GM18907 (cell line): ENCODE results near the gene GTF3C6.
"Not testable (repeated sequence)": the region's sequence is repeated elsewhere in the genome, so short reads cannot be mapped to it uniquely, and the experiment has no call there.

Source experiments
- ATAC-seq: cut with Tn5 transposase; IDR thresholded peaks from one replicate; pipeline ENCODE4 v1.9.1; 2021; ENCODE audit warnings: mild to moderate bottlenecking, moderate library complexity; ENCODE audit not compliant: unreplicated experiment

Gene GTF3C6, protein sequence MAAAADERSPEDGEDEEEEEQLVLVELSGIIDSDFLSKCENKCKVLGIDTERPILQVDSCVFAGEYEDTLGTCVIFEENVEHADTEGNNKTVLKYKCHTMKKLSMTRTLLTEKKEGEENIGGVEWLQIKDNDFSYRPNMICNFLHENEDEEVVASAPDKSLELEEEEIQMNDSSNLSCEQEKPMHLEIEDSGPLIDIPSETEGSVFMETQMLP

DNA sequence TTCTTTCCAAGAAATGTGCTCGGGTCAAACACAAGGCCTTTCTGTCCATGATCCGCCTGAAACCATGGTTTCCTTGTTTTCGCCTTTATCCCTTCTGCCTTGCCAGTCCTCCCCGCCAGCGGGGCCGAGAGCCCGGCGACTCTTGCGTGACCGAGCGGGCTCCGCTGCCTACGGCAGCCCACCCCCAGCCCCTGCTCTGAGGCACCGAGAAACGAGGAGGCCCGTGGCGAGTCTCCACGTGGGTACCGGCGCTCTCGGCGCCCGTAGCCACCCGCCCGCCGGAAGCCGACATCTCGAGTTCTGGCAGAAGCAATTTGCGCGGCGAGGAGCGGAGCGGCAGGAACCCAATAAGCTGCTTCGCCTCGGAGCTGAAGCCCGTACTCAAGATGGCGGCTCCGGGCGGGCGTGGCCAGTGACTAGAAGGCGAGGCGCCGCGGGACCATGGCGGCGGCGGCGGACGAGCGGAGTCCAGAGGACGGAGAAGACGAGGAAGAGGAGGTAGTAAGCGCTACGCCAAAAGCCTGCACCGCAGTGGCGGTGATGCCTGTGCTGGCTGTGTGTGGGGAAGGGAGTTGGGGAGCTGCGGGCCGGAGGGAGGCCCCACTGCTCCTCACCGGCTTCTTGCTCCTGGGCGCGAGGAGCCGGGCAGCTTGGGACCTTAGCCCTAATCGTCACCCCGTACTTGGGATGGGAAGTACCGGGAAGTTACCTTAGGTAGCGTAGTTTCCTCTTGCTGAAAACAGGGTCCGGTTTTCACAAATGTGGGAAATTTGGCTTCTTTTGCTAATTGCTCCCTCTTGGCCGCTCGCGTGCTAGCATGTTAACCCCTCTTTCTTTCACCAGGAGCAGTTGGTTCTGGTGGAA, at the start of gene GTF3C6:
GTF3C6 (plus strand) TSS at position 378 of the 864 bp plus-strand sequence; CDS start at position 442, 64 bp downstream.
- peak; percentile 96 for ATAC-seq

DNA sequence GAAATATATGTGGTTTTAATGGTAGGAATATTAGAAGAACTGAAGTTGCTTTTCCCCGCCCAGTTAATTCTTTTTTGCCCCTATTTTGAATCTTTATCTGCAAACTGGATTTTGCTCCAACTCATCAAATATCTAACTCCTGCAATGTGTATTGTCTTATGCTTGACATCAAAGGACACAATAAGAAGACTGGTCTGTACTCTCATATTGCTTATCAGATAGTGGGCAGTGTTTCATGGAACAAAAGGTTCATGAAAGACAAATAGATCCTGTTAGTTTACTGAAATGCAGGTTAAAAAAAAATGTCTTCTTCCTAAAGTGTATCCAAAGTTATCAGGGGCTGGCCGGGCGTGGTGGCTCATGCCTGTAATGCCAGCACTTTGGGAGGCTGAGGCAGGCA, 27.7 kb upstream of the GTF3C6 start:
- ATAC-seq = no peak

DNA sequence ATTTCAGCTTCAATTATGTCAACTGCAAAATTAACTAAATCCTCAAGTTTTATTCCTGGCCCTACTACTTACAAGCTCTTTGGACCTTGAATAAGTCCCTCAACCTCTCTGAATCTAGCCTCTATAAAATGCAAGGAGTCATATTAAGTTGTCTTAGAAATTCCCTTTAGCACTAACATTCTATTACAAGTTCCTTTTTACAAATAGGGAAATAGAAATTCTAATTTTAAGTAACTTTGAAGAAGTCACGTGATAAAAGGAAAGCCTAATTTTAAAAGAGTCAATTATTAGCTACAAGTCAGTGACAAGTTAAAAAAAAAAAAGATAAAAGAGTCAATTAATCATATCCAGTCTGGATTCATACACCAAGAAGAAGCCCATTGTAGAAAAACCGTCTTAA, 24.6 kb upstream of the GTF3C6 start:
- no peak for ATAC-seq

GRCh38 chr6:110934381-110934898, 24.1 kb upstream of the GTF3C6 start:
- ATAC-seq = no peak

GRCh38 chr6:110935171-110935570, 23.3 kb upstream of the GTF3C6 start:
- no peak for ATAC-seq

- ATAC-seq = no peak
Measured at GRCh38 chr6:110938171-110938570, 20.3 kb upstream of the GTF3C6 start.

DNA sequence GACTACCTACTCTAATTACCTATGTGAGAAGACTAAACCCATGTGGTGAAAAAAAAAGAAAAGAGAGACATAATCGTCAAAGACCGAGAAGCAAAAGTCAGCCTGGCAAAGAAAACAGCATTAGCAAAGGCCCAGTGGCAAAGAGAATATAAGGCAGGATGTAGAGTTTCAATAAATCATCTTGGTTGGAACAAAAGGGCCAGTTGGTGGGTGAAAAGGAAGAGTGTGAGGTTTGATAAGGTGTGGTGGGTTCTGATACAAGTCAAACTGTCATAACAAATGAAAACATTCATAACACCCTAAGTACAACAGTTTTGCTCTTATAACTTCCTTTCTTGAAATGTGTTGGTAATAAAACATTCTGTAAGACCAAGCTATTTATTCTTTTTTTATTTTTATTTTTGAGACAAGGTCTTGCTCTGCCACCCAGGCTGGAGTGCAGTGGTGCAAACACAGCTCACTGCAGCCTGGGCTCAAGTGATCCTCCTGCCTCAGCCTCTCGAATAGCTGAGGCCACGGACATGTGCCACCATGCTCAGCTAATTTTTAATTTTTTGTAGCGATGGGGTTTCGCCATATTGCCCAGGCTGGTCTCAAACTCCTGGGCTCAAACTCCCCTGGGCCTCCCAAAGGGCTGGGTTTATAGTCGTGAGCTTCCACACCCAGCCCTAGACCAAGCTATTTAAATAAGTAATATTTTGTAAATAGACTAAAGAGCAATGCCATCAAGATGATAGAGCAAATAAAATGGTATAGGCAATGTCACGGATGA, 18.9 kb upstream of the GTF3C6 start:
- no peak for ATAC-seq

DNA sequence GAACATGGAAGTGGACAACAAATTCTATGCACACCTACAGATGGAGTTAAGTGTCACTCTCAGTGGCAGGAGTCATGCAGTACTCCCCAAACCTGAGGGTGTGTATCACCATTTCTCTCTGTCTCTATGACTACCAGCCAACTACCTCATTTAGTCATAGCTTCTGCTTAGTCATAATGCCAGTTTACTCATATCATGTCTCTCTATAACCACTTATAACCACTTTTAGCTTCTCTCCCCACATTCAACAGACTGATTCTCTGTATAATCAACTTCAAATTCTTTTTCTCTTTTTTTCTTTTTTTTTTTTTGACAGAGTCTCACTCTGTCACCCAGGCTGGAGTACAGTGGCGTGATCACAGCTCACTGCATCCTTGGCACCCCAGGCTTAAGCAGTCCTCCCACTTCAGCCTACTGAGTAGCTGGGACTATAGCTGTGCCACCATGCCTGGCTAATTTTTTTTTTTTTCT, 13.8 kb upstream of the GTF3C6 start:
- peak; percentile 100 for ATAC-seq

DNA sequence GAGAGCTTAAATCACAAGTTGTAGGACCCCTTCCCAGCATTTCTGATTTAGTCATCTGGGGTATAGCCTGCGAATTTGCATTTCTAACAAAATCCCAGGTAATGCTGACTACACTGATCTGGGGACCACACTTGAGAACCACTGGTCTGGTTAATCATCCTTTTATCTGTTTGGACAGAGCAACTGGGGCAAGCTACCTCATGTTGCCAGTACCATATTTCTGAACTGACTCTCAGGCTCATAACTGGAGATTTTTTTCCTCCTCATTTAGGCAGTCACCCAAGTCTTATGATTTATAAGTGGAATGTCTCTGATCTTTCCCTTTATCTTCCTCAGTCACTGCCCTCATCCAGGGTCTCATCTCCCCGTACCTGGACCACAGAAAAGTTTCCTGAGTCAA, 12.0 kb upstream of the GTF3C6 start:
- no peak for ATAC-seq

- ATAC-seq = no peak
Measured at GRCh38 chr6:110949679-110950285, 8.7 kb upstream of the GTF3C6 start.

- ATAC-seq = no peak
Measured at GRCh38 chr6:110950440-110950839, 8.1 kb upstream of the GTF3C6 start.

GRCh38 chr6:110951008-110951407, 7.5 kb upstream of the GTF3C6 start:
- no peak for ATAC-seq

DNA sequence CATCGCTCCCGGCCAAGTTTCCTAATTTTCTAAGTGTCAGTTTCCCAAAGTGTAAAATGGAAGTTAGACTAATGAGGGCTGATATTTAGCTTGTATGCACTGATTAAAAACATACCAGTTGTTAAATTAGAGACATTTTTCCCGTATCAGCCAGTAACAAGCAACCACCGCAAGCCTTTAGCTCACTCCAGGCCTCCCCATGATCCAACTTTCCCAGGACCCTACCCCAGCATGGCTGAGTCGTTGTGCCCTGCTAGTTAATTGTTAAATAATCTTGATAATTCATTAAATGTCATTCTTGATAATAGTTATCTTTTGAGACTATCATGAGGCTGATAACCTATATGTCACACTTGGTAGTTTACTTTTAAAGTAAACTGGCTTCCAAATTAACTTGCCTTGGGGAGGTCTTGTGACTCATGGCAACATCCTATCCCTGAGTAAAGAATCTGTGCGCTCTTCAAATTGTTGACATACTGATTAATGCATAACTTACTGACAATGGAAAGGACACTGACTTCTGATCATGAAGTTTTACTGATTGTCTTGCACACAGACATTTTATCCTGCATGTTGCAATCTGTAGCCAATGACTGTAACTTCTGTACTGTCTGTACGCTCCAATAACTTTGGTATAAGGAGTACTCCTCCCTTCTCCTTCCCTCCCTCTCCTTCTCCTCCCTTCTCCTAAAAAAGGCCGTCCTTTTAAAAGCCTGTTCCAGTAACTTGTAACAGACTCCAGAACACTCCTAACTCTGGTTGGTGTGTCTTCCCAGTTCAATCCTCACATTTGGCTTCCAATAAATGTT, 6.3 kb upstream of the GTF3C6 start:
- ATAC-seq = no peak

DNA sequence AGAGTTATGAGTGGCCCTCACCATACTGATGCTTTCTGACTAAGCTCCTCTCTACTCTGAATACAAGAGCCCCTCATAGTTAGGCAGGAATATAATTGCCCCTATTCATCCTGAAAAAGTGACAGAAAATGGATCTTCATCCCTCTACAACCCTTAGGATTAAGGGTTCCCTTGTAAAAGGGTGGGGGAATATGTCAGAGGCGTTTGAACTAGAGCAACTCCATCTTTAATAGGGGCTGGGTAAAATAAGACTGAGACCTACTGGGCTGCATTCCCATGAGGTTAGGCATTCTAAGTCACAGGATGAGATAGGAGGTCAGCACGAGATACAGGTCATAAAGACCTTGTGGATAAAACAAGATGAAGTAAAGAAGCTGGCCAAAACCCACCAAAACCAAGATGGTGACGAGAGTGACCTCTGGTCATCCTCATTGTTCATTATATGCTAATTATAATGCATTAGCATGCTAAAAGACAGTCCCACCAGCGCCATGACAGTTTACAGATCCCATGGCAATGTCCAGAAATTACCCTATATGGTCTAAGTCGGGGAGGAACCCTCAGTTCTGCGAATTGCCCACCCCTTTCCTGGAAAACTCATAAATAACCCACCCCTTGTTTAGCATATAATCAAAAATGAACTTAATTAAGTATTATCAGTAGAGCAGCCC, 4.7 kb upstream of the GTF3C6 start:
- no peak for ATAC-seq

- ATAC-seq = no peak
Measured at GRCh38 chr6:110960014-110960390, 1.5 kb downstream of the GTF3C6 start.

DNA sequence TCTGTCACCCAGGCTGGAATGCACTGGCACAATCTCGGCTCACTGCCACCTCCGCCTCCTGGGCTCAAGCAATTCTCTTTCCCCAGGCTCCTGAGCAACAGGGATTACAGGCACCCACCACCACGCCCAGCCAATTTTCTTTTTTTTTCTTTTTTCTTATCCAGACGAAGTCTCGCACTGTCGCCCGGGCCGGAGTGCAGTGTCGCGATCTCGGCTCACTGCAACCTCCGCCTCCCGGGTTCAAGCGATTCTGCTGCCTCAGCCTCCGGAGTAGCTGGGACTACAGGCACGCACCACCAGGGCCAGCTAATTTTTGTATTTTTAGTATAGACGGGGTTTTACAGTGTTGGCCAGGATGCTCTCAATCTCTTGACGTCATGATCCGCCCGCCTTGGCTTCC, 4.1 kb downstream of the GTF3C6 start:
- not testable (repeated sequence) for ATAC-seq

DNA sequence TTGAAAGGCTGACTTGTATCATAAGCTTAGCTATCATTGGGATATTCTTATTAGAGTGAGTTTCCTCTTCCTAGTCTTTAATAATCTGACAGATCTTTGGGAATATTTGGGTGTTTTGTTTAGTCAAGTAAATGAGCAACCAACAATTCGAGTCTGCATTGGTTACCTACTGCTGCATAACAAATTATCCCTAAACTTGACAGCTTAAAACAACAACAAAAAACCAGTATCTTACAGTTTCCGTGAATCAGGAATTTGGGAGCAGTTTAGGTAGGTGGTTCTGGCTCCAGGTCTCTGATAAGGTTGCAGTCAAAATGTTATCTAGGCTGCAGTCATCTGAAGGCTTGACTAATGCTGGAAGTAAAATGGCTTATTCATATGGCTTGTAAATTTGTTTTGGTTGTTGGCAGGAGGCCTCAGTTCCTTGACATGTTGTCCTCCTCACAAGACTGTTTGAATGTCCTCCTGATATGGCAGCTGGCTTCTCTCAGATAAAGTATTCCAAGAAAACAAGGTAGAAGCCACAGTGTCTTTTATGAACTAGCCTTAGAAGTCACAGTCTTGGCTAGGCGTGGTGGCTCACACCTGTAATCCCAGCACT, 7.2 kb downstream of the GTF3C6 start:
- ATAC-seq = no peak

- ATAC-seq = not testable (repeated sequence)
Measured at GRCh38 chr6:110968661-110969060, 10.2 kb downstream of the GTF3C6 start.

DNA sequence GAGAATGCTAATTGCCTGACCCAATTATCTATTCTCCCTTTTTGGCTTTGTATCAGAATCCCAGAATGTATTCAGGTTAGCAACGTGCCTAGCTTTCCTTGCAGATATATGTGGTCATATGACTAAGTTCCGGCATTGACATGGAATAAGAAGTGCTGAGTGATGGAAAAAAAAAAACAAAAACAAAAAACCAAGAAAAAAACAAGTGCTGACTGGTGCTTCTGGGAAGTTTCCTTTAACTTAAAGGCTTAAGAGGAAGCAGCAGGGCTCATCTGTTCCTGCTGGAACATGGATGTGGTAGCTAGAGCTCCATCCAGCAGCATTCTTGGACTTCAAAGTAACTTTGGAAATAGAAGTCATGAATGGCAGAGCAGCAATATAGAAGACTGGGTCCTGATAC, 13.0 kb downstream of the GTF3C6 start:
- no peak for ATAC-seq
